SK-N-SH (cell line): ENCODE measurements around the gene CADM2. TPM values are rescaled to one million over a fixed set of nuclear protein-coding genes. Genes with fewer than 3 reads are reported as not detected.

Experiments
- CTCF ChIA-PET: fragments of 300-600, 350-600 bp; formaldehyde crosslinking; extraction: SDS; loops from one replicate; lab custom pipeline; 2021; lab: Yijun Ruan, JAX
- POLR2A ChIA-PET: fragments of 350-600 bp; sonication (Branson Sonifier 250); formaldehyde crosslinking; extraction: SDS; loops from one replicate; lab custom pipeline; 2020; ENCODE audit warnings: antibody characterized with exemption, inconsistent platforms; lab: Yijun Ruan, JAX
- DNase-seq: peaks from one replicate; pipeline ENCODE4 v3.0.0; 2012
- H2AFZ ChIP-seq: fragments of 200-600 bp; sonication (generic); 2 replicates; pipeline ENCODE4 v1.8.1; 2016; ENCODE audit warnings: antibody characterized with exemption, mild to moderate bottlenecking, low read depth
- H3F3A ChIP-seq: fragments of 200-600 bp; sonication (generic); replicated peaks from 2 replicates; pipeline ENCODE3; 2016; ENCODE audit warnings: antibody characterized with exemption, mild to moderate bottlenecking; ENCODE audit not compliant: insufficient read depth
- H3K27ac ChIP-seq, 2 experiments: fragments of 200-500 bp in 1 of 2; fragments of 200-600 bp in 1 of 2; sonication (Bioruptor generic) in 1 of 2; sonication (generic), shearing (Covaris generic) in 1 of 2; 2 replicates each; pipeline versions ENCODE4 v1.5.1 to v1.6.1; 2014 to 2016; ENCODE audit warnings: low read depth in 2 of 2, inconsistent platforms in 1 of 2, low read length in 1 of 2, mild to moderate bottlenecking in 1 of 2, mixed read lengths in 1 of 2
- H3K27me3 ChIP-seq: fragments of 200-600 bp; sonication (generic), shearing (Covaris generic); 2 replicates; pipeline ENCODE4 v1.6.1; 2016; ENCODE audit warnings: mixed run types; ENCODE audit not compliant: insufficient read depth
- H3K36me3 ChIP-seq, 2 experiments: fragments of 200-500 bp in 1 of 2; fragments of 200-600 bp in 1 of 2; sonication (Bioruptor generic) in 1 of 2; sonication (generic) in 1 of 2; replicated peaks in 1 of 2; 2 replicates each; pipeline versions ENCODE3 to v1.5.1; 2014 to 2016; ENCODE audit warnings: low read length in 1 of 2, mild to moderate bottlenecking in 1 of 2; ENCODE audit not compliant: insufficient read depth in 2 of 2, control insufficient read depth in 1 of 2
- H3K4me1 ChIP-seq, 2 experiments: fragments of 200-500 bp in 1 of 2; fragments of 200-600 bp in 1 of 2; sonication (Bioruptor generic) in 1 of 2; sonication (generic), shearing (Covaris generic) in 1 of 2; 2 replicates each; pipeline versions ENCODE4 v1.5.1 to v1.6.1; 2014 to 2016; ENCODE audit warnings: low read depth in 1 of 2, low read length in 1 of 2, mixed run types in 1 of 2; ENCODE audit not compliant: insufficient read depth in 2 of 2, control insufficient read depth in 1 of 2
- H3K4me2 ChIP-seq: fragments of 200-600 bp; sonication (generic), shearing (Covaris generic); 2 replicates; pipeline ENCODE4 v1.6.1; 2017; ENCODE audit warnings: mixed run types
- H3K4me3 ChIP-seq, 2 experiments: fragments of 200-500 bp in 1 of 2; fragments of 200-600 bp in 1 of 2; sonication (Bioruptor generic) in 1 of 2; sonication (generic), shearing (Covaris generic) in 1 of 2; 2 replicates each; pipeline versions ENCODE4 v1.5.1 to v1.8.1; 2014 to 2016; ENCODE audit warnings: low read depth in 2 of 2, inconsistent platforms in 1 of 2, low read length in 1 of 2, mild to moderate bottlenecking in 1 of 2, mixed read lengths in 1 of 2, moderate library complexity in 1 of 2
- H3K79me2 ChIP-seq: fragments of 200-600 bp; sonication (generic); 2 replicates; pipeline ENCODE4 v1.8.1; 2017; ENCODE audit warnings: mild to moderate bottlenecking; ENCODE audit not compliant: insufficient read depth
- H3K9ac ChIP-seq: fragments of 200-600 bp; sonication (generic); 2 replicates; pipeline ENCODE4 v1.6.1; 2017; ENCODE audit warnings: mixed run types
- H3K9me2 ChIP-seq: fragments of 200-600 bp; sonication (generic); 2 replicates; pipeline ENCODE4 v1.6.1; 2017; ENCODE audit warnings: mixed run types
- H3K9me3 ChIP-seq: fragments of 200-600 bp; sonication (generic); 2 replicates; pipeline ENCODE4 v1.6.1; 2017; ENCODE audit warnings: mixed run types, mild to moderate bottlenecking, moderate library complexity
- H4K20me1 ChIP-seq: fragments of 200-600 bp; sonication (generic); 2 replicates; pipeline ENCODE4 v1.6.1; 2017; ENCODE audit warnings: mild to moderate bottlenecking, mixed run types; ENCODE audit not compliant: insufficient read depth
- CTCF ChIP-seq: fragments of 200-600 bp; sonication (generic); IDR thresholded peaks from 2 replicates; pipeline ENCODE4 v1.6.1; 2017; ENCODE audit warnings: antibody characterized with exemption, mild to moderate bottlenecking, moderate library complexity
- ELF1 ChIP-seq: IDR thresholded peaks from 2 replicates; pipeline ENCODE4 v1.4.0; 2012
- EP300 ChIP-seq, 2 experiments: IDR thresholded peaks; 2 replicates each; pipeline versions ENCODE4 v1.4.0 to v1.6.1; 2012; ENCODE audit warnings: borderline replicate concordance in 1 of 2, low read depth in 1 of 2, low read length in 1 of 2
- FOXM1 ChIP-seq: IDR thresholded peaks from 2 replicates; pipeline ENCODE4 v1.4.0; 2012; ENCODE audit warnings: low read depth, mild to moderate bottlenecking
- IRF3 ChIP-seq: fragments of 150-350 bp; IDR thresholded peaks from 2 replicates; pipeline ENCODE4 v1.6.1; 2016; ENCODE audit warnings: mild to moderate bottlenecking, low read depth, low read length
- JUND ChIP-seq: IDR thresholded peaks from 2 replicates; pipeline ENCODE4 v1.4.0; 2012
- MEF2A ChIP-seq: IDR thresholded peaks from 2 replicates; pipeline ENCODE4 v1.4.0; 2012; ENCODE audit warnings: low read depth, borderline replicate concordance
- NFIC ChIP-seq: IDR thresholded peaks from 2 replicates; pipeline ENCODE4 v1.4.0; 2012; ENCODE audit warnings: borderline replicate concordance
- PBX3 ChIP-seq: IDR thresholded peaks from 2 replicates; pipeline ENCODE4; 2012
- POLR2AphosphoS5 ChIP-seq: IDR thresholded peaks from 2 replicates; pipeline ENCODE4 v1.6.1; 2012; ENCODE audit warnings: low read depth, low read length
- RCOR1 ChIP-seq: fragments of 150-350 bp; IDR thresholded peaks from 2 replicates; pipeline ENCODE4 v1.6.1; 2017; ENCODE audit warnings: antibody characterized with exemption, low read length
- RFX5 ChIP-seq: IDR thresholded peaks from 2 replicates; pipeline ENCODE4 v1.6.1; 2012; ENCODE audit warnings: mild to moderate bottlenecking, improper control_type of control experiment, low read length
- RXRA ChIP-seq: IDR thresholded peaks from 2 replicates; pipeline ENCODE4 v1.4.0; 2012; ENCODE audit warnings: low read depth, mild to moderate bottlenecking, borderline replicate concordance
- SIN3A ChIP-seq: IDR thresholded peaks from 2 replicates; pipeline ENCODE4 v1.6.1; 2012; ENCODE audit warnings: low read depth, mild to moderate bottlenecking, low read length, moderate library complexity, borderline replicate concordance
- SMC3 ChIP-seq: IDR thresholded peaks from 2 replicates; pipeline ENCODE4 v1.6.1; 2012; ENCODE audit warnings: low read depth, low read length, improper control_type of control experiment
- TAF1 ChIP-seq: IDR thresholded peaks from 2 replicates; pipeline ENCODE4 v1.6.1; 2012; ENCODE audit warnings: low read depth, mild to moderate bottlenecking, low read length, moderate library complexity, borderline replicate concordance
- TCF12 ChIP-seq: IDR thresholded peaks from 2 replicates; pipeline ENCODE4 v1.4.0; 2012
- TEAD4 ChIP-seq: IDR thresholded peaks from 2 replicates; pipeline ENCODE4 v1.4.0; 2012; ENCODE audit warnings: mild to moderate bottlenecking, borderline replicate concordance; ENCODE audit not compliant: insufficient read depth
- USF1 ChIP-seq: IDR thresholded peaks from 2 replicates; pipeline ENCODE4 v1.4.0; 2012; ENCODE audit warnings: low read depth, borderline replicate concordance
- USF2 ChIP-seq: fragments of 150-350 bp; IDR thresholded peaks from 2 replicates; pipeline ENCODE4 v1.6.1; 2017; ENCODE audit warnings: antibody characterized with exemption, low read length, low read depth, borderline replicate concordance
- YY1 ChIP-seq: IDR thresholded peaks from 2 replicates; pipeline ENCODE4 v1.4.0; 2012; ENCODE audit warnings: low read depth, mild to moderate bottlenecking
- polyA plus RNA-seq, 3 experiments: library from polyadenylated mRNA; depleted of rRNA; stranded (reverse); fragments of >200 nt; gene quantifications; 2 replicates each; pipeline ENCODE4 v1.2.3, GENCODE V29; 2012

The CADM2 gene
- polyA plus RNA-seq, 1 of the 3 experiments (the other 2 are of a cell fraction), result 0.46 TPM

GRCh38 chr3:85875589-85875988 lies 916.8 kb downstream of the CADM2 start (continued):
- TF ChIP-seq EP300 (IDR thresholded peaks at IDR 0.05; ENCODE audit: borderline replicate concordance in 1 of 2, low read depth in 1 of 2, low read length in 1 of 2) (no peak), SMC3 (no peak), YY1 (no peak), RCOR1 (no peak), JUND (no peak), FOXM1 (no peak), USF1 (no peak)

GRCh38 chr3:85877631-85878030 lies 918.8 kb downstream of the CADM2 start:
- no peaks in the 10 kb centered on the region for H3K27me3 ChIP-seq
- no peaks in the 10 kb centered on the region for H3K36me3 ChIP-seq
- H3F3A ChIP-seq, result no peaks in the 10 kb centered on the region
- ChIA-PET CTCF (no interaction called here), POLR2A (no interaction called here)
- H3K4me2 ChIP-seq, result no peak overlapping the region
- DNase-seq, result no peak
- H3K9ac ChIP-seq, result no peak overlapping the region
- no peaks in the 10 kb centered on the region for H4K20me1 ChIP-seq
- no peaks in the 10 kb centered on the region for H3K9me3 ChIP-seq
- no peak overlapping the region for H2AFZ ChIP-seq
- no peak overlapping the region for H3K27ac ChIP-seq
- no peaks in the 10 kb centered on the region for H3K4me1 ChIP-seq
- TF ChIP-seq POLR2AphosphoS5 (no peak), RCOR1 (no peak), USF1 (no peak), TCF12 (no peak), NFIC (no peak), RXRA (no peak), TAF1 (no peak), IRF3 (no peak), SIN3A (no peak), PBX3 (no peak), RFX5 (no peak), ELF1 (no peak), YY1 (no peak), TEAD4 (no peak), CTCF (no peak), MEF2A (no peak), USF2 (no peak)
- no peaks in the 10 kb centered on the region for H3K79me2 ChIP-seq
- no peak overlapping the region for H3K4me3 ChIP-seq
- no peaks in the 10 kb centered on the region for H3K9me2 ChIP-seq
